HEK293 (cell line): ENCODE results near the gene MOB4.

Experiments used
- KLF17 ChIP-seq: fragments of 450-650 bp; formaldehyde crosslinking; IDR thresholded peaks from 2 replicates; pipeline ENCODE4 v1.5.1; 2016; ENCODE audit warnings: missing biosample characterization, missing genetic modification characterization
- KLF9 ChIP-seq: fragments of 450-650 bp; formaldehyde crosslinking; IDR thresholded peaks from 2 replicates; pipeline ENCODE4 v1.5.1; 2016; ENCODE audit warnings: missing biosample characterization, missing genetic modification characterization, low read depth
- OVOL3 ChIP-seq: fragments of 450-650 bp; formaldehyde crosslinking; IDR thresholded peaks from 2 replicates; pipeline ENCODE4 v1.5.1; 2016; ENCODE audit warnings: missing biosample characterization, missing genetic modification characterization
- PRDM4 ChIP-seq: fragments of 450-650 bp; formaldehyde crosslinking; IDR thresholded peaks from 2 replicates; pipeline ENCODE4 v1.5.1; 2017; ENCODE audit warnings: missing biosample characterization, missing genetic modification characterization
- PRDM6 ChIP-seq: fragments of 450-650 bp; formaldehyde crosslinking; IDR thresholded peaks from 2 replicates; pipeline ENCODE4 v1.5.1; 2017; ENCODE audit warnings: missing biosample characterization, missing genetic modification characterization
- SETDB1 ChIP-seq: IDR thresholded peaks from one replicate; pipeline ENCODE4 v1.6.1; 2017; ENCODE audit warnings: mild to moderate bottlenecking, low read length, moderate library complexity, mixed read lengths; ENCODE audit not compliant: insufficient read length
- SP7 ChIP-seq: fragments of 450-650 bp; formaldehyde crosslinking; IDR thresholded peaks from 2 replicates; pipeline ENCODE4 v1.5.1; 2016; ENCODE audit warnings: missing biosample characterization, missing genetic modification characterization
- TRIM28 ChIP-seq: IDR thresholded peaks from 2 replicates; pipeline ENCODE4 v1.6.1; 2011; ENCODE audit warnings: low read length, control low read depth, borderline replicate concordance
- TSHZ1 ChIP-seq: fragments of 450-650 bp; formaldehyde crosslinking; IDR thresholded peaks from 2 replicates; pipeline ENCODE4 v1.5.1; 2016; ENCODE audit warnings: missing biosample characterization, missing genetic modification characterization, borderline replicate concordance
- ZBTB1 ChIP-seq: fragments of 450-650 bp; formaldehyde crosslinking; IDR thresholded peaks from 2 replicates; pipeline ENCODE4 v1.5.1; 2016; ENCODE audit warnings: missing biosample characterization, missing genetic modification characterization
- ZBTB17 ChIP-seq: fragments of 450-650 bp; formaldehyde crosslinking; IDR thresholded peaks from 2 replicates; pipeline ENCODE4 v1.5.1; 2016; ENCODE audit warnings: missing biosample characterization, missing genetic modification characterization
- ZNF112 ChIP-seq: fragments of 450-650 bp; formaldehyde crosslinking; IDR thresholded peaks from 2 replicates; pipeline ENCODE4 v1.5.0; 2017; ENCODE audit warnings: missing biosample characterization, missing genetic modification characterization
- ZNF175 ChIP-seq: fragments of 450-650 bp; formaldehyde crosslinking; IDR thresholded peaks from 2 replicates; pipeline ENCODE4 v1.5.1; 2016; ENCODE audit warnings: missing biosample characterization, missing genetic modification characterization
- ZNF2 ChIP-seq: fragments of 450-650 bp; formaldehyde crosslinking; IDR thresholded peaks from 2 replicates; pipeline ENCODE4 v1.5.1; 2016; ENCODE audit warnings: missing biosample characterization, missing genetic modification characterization
- ZNF239 ChIP-seq: fragments of 450-650 bp; formaldehyde crosslinking; IDR thresholded peaks from 2 replicates; pipeline ENCODE4 v1.5.1; 2016; ENCODE audit warnings: missing biosample characterization, missing genetic modification characterization
- ZNF24 ChIP-seq: fragments of 450-650 bp; formaldehyde crosslinking; IDR thresholded peaks from 2 replicates; pipeline ENCODE4 v1.5.1; 2016; ENCODE audit warnings: missing biosample characterization, missing genetic modification characterization
- ZNF274 ChIP-seq, 2 experiments: fragments of 200-500 bp in 1 of 2; fragments of 450-650 bp in 1 of 2; sonication (Bioruptor generic) in 1 of 2; formaldehyde crosslinking in 1 of 2; IDR thresholded peaks; 2 replicates each; pipeline versions ENCODE4 v1.5.1 to v1.6.1; 2014 to 2016; ENCODE audit warnings: borderline replicate concordance in 1 of 2, inconsistent platforms in 1 of 2, low read length in 1 of 2, missing biosample characterization in 1 of 2, missing genetic modification characterization in 1 of 2
- ZNF416 ChIP-seq: fragments of 450-650 bp; formaldehyde crosslinking; IDR thresholded peaks from 2 replicates; pipeline ENCODE4 v1.5.1; 2016; ENCODE audit warnings: missing biosample characterization, missing genetic modification characterization
- ZNF426 ChIP-seq: fragments of 450-650 bp; formaldehyde crosslinking; IDR thresholded peaks from 2 replicates; pipeline ENCODE4 v1.5.1; 2017; ENCODE audit warnings: missing biosample characterization, missing genetic modification characterization, mild to moderate bottlenecking, inconsistent platforms, moderate library complexity
- ZNF473 ChIP-seq: fragments of 450-650 bp; formaldehyde crosslinking; IDR thresholded peaks from 2 replicates; pipeline ENCODE4 v1.5.1; 2017; ENCODE audit warnings: missing biosample characterization, missing genetic modification characterization
- ZNF521 ChIP-seq: fragments of 450-650 bp; formaldehyde crosslinking; IDR thresholded peaks from 2 replicates; pipeline ENCODE4 v1.5.1; 2017; ENCODE audit warnings: missing biosample characterization, mild to moderate bottlenecking, missing genetic modification characterization
- ZNF549 ChIP-seq: fragments of 450-650 bp; IDR thresholded peaks from 2 replicates; pipeline ENCODE4 v1.5.1; 2018; ENCODE audit warnings: missing biosample characterization, missing genetic modification characterization, mild to moderate bottlenecking, inconsistent platforms, moderate library complexity
- ZNF600 ChIP-seq: fragments of 450-650 bp; formaldehyde crosslinking; IDR thresholded peaks from 2 replicates; pipeline ENCODE4 v1.5.1; 2016; ENCODE audit warnings: missing biosample characterization, missing genetic modification characterization
- ZNF704 ChIP-seq: fragments of 450-650 bp; formaldehyde crosslinking; IDR thresholded peaks from 2 replicates; pipeline ENCODE4 v1.5.1; 2016; ENCODE audit warnings: missing biosample characterization, missing genetic modification characterization
- ZNF747 ChIP-seq: fragments of 450-650 bp; formaldehyde crosslinking; IDR thresholded peaks from 2 replicates; pipeline ENCODE4 v1.5.1; 2016; ENCODE audit warnings: missing biosample characterization, missing genetic modification characterization
- ZNF768 ChIP-seq: fragments of 450-650 bp; formaldehyde crosslinking; IDR thresholded peaks from 2 replicates; pipeline ENCODE4 v1.5.1; 2018; ENCODE audit warnings: missing biosample characterization, mild to moderate bottlenecking, missing genetic modification characterization
- ZNF792 ChIP-seq: fragments of 450-650 bp; formaldehyde crosslinking; IDR thresholded peaks from 2 replicates; pipeline ENCODE4 v1.5.1; 2016; ENCODE audit warnings: missing biosample characterization, missing genetic modification characterization
- ZSCAN18 ChIP-seq: fragments of 450-650 bp; formaldehyde crosslinking; IDR thresholded peaks from 2 replicates; pipeline ENCODE4 v1.5.1; 2016; ENCODE audit warnings: missing biosample characterization, missing genetic modification characterization

The MOB4 gene

GRCh38 chr2:197499594-197500502 is 16.0 kb upstream of the MOB4 start, which contains the start of the genes HSPD1 and HSPE1 (continued):
- TF ChIP-seq ZBTB17 (tag by site-specific recombination) = peak; percentile 89
- no peak for TF ChIP-seq ZNF274 (IDR thresholded peaks at IDR 0.05; ENCODE audit: low read length)
- TF ChIP-seq ZNF274 (tag by site-specific recombination; IDR thresholded peaks at IDR 0.05; ENCODE audit: borderline replicate concordance) = no peak
- peak; percentile 70 for TF ChIP-seq ZNF704 (tag by site-specific recombination)
- TF ChIP-seq ZNF24 (tag by site-specific recombination) = peak; percentile 78; the same call in 1 of the 2 replicates
- peak; percentile 98 for TF ChIP-seq ZNF600 (tag by site-specific recombination)
- 0 out of 2 replicates have a peak, but pooled peaks have one; percentile 23 for TF ChIP-seq TRIM28
- TF ChIP-seq ZSCAN18 = peak; percentile 90
- no peak for TF ChIP-seq ZNF175 (tag by site-specific recombination)
- TF ChIP-seq OVOL3 = peak; percentile 38; the same call in 1 of the 2 replicates
- TF ChIP-seq ZNF549 (tag by site-specific recombination) = no peak
- TF ChIP-seq ZNF239 (tag by site-specific recombination) = no peak
- peak; percentile 99 for TF ChIP-seq KLF17 (tag by site-specific recombination)
- TF ChIP-seq ZNF768 (tag by site-specific recombination) = no peak
- no peak for TF ChIP-seq ZNF112 (tag by site-specific recombination)
- peak; percentile 34; the same call in 1 of the 2 replicates for TF ChIP-seq PRDM6 (tag by site-specific recombination)
- TF ChIP-seq SETDB1 = peak; percentile 80
- no peak for TF ChIP-seq ZNF792 (tag by site-specific recombination)
- TF ChIP-seq SP7 = peak; percentile 95
- no peak for TF ChIP-seq ZNF426 (tag by site-specific recombination)
- peak; percentile 85; the same call in 1 of the 2 replicates for TF ChIP-seq ZBTB1 (tag by site-specific recombination)
- no peak for TF ChIP-seq ZNF473
- no peak for TF ChIP-seq ZNF747 (tag by site-specific recombination)
- TF ChIP-seq PRDM4 = peak; percentile 99
- peak; percentile 73 for TF ChIP-seq ZNF2 (tag by site-specific recombination)
- TF ChIP-seq KLF9 = peak; percentile 99
- no peak for TF ChIP-seq ZNF521 (tag by site-specific recombination)
- no peak for TF ChIP-seq ZNF416 (tag by site-specific recombination)
- peak; percentile 83 for TF ChIP-seq TSHZ1 (tag by site-specific recombination)
